Uterus (tissue), 4 donors: Measurements from ENCODE around the gene DCPS. TPM values are rescaled to one million over a fixed set of nuclear protein-coding genes. Genes with fewer than 3 reads are reported as not detected.

Source experiments
- DNase-seq, 2 donors: peaks; one replicate each; pipeline ENCODE4 v3.0.0-alpha.2; 2019 to 2020
- H3K27ac ChIP-seq, 2 donors: fragments of 200-600 bp; sonication (generic); 1 replicate in 1 of 2; 2 replicates in 1 of 2; pipeline ENCODE4 v1.5.1; 2016 to 2018
- H3K27me3 ChIP-seq, 2 donors: fragments of 200-600 bp; sonication (generic); one replicate each; pipeline ENCODE4 v1.5.1; 2018 to 2019; ENCODE audit warnings: control low read depth in 1 of 2
- H3K36me3 ChIP-seq, 2 donors: fragments of 200-600 bp; sonication (generic); one replicate each; pipeline ENCODE4 v1.5.1; 2019; ENCODE audit warnings: control low read depth in 1 of 2
- H3K4me1 ChIP-seq, 2 donors: fragments of 200-600 bp; sonication (generic); one replicate each; pipeline ENCODE4 v1.5.1; 2018 to 2019; ENCODE audit warnings: control low read depth in 1 of 2
- H3K4me3 ChIP-seq, 2 donors: fragments of 200-600 bp; sonication (generic); 1 replicate in 1 of 2; 2 replicates in 1 of 2; pipeline ENCODE4 v1.5.1; 2018 to 2019; ENCODE audit warnings: mild to moderate bottlenecking in 1 of 2
- H3K9me3 ChIP-seq, 2 donors: fragments of 200-600 bp; sonication (generic); one replicate each; pipeline ENCODE4 v1.5.1; 2019; ENCODE audit warnings: control low read depth in 1 of 2
- POLR2A ChIP-seq, 2 donors: fragments of 450-650 bp; IDR thresholded peaks; one replicate each; pipeline ENCODE4 v1.6.1; 2016; ENCODE audit warnings: antibody characterized with exemption in 2 of 2, mild to moderate bottlenecking in 1 of 2, moderate library complexity in 1 of 2
- intact Hi-C: fragments of 100-400 bp; cut with DNase I; formaldehyde crosslinking; loops from one replicate; pipeline ENCODE4 v1.15.1; 2023; ENCODE audit warnings: low total_unique reads
- total RNA-seq, 4 donors: library from RNA; depleted of rRNA in 3 of 4; stranded (reverse); fragments of >200 nt in 3 of 4; gene quantifications; one replicate each; pipeline versions ENCODE4 v1.1.0 to v1.2.4, GENCODE V29; 2014 to 2023
- TF ChIP-seq, protein P1 (sequence below), 4 experiments: fragments of 200-600 bp in 2 of 4; fragments of 450-650 bp in 2 of 4; sonication (generic) in 2 of 4; IDR thresholded peaks; one replicate each; pipeline ENCODE4 v1.5.1; 2016 to 2019; ENCODE audit warnings: antibody characterized with exemption in 4 of 4, mild to moderate bottlenecking in 2 of 4, moderate library complexity in 1 of 4
- donor health status: DM: yes; HTN: yes; CAD: no.

DCPS gene
- total RNA-seq, 4 donors from 2014 or later, result 6.4 to 19.7 (median 13.0) TPM

GRCh38 chr11:126334659-126335462 lies 31.0 kb downstream of the DCPS start:
- TF ChIP-seq POLR2A (IDR thresholded peaks at IDR 0.05), result no peak
- TF ChIP-seq, protein P1, sequence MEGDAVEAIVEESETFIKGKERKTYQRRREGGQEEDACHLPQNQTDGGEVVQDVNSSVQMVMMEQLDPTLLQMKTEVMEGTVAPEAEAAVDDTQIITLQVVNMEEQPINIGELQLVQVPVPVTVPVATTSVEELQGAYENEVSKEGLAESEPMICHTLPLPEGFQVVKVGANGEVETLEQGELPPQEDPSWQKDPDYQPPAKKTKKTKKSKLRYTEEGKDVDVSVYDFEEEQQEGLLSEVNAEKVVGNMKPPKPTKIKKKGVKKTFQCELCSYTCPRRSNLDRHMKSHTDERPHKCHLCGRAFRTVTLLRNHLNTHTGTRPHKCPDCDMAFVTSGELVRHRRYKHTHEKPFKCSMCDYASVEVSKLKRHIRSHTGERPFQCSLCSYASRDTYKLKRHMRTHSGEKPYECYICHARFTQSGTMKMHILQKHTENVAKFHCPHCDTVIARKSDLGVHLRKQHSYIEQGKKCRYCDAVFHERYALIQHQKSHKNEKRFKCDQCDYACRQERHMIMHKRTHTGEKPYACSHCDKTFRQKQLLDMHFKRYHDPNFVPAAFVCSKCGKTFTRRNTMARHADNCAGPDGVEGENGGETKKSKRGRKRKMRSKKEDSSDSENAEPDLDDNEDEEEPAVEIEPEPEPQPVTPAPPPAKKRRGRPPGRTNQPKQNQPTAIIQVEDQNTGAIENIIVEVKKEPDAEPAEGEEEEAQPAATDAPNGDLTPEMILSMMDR (IDR thresholded peaks at IDR 0.05), result no peak
- H3K4me3 ChIP-seq, result no peak overlapping the region
- DNase-seq, result no peak
- H3K36me3 ChIP-seq, result no peaks in the 10 kb centered on the region
- no peak overlapping the region for H3K27ac ChIP-seq
- no peaks in the 10 kb centered on the region for H3K27me3 ChIP-seq
- H3K4me1 ChIP-seq, result no peaks in the 10 kb centered on the region
- intact Hi-C loops, result no loop called here
- no peaks in the 10 kb centered on the region for H3K9me3 ChIP-seq

DNA sequence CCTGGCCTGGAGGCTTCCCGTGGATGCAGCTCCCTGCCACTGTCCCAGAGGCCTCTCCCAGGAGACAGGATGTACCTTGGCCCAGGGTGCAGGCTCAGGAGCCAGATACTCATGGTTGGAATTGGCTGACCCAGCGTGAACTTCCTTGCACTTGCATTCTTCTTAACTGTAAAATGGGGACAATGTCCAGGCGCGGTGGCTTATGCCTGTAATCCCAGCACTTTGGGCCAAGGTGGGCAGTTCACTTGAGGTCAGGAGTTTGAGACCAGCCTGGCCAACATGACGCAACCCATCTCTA lies 31.6 kb downstream of the DCPS start:
- Histone ChIP-seq H3K4me3 (no peak overlapping the region), H3K9me3 (no peaks in the 10 kb centered on the region), H3K27ac (no peak overlapping the region), H3K4me1 (no peaks in the 10 kb centered on the region), H3K36me3 (no peaks in the 10 kb centered on the region), H3K27me3 (no peaks in the 10 kb centered on the region)
- intact Hi-C loops, result no loop called here
- TF ChIP-seq, protein P1 (IDR thresholded peaks at IDR 0.05), result no peak
- no peak for TF ChIP-seq POLR2A (IDR thresholded peaks at IDR 0.05)
- DNase-seq, result no peak

- H3K36me3 ChIP-seq, result no peaks in the 10 kb centered on the region
- no peak overlapping the region for H3K27ac ChIP-seq
- H3K9me3 ChIP-seq, result no peaks in the 10 kb centered on the region
- no peaks in the 10 kb centered on the region for H3K27me3 ChIP-seq
- no peak for DNase-seq
- intact Hi-C loops, result no loop called here
- TF ChIP-seq, protein P1 (IDR thresholded peaks at IDR 0.05), result no peak
- TF ChIP-seq POLR2A (IDR thresholded peaks at IDR 0.05), result no peak
- H3K4me1 ChIP-seq, result no peaks in the 10 kb centered on the region
- H3K4me3 ChIP-seq, result no peak overlapping the region
Observed at GRCh38 chr11:126336138-126336541, 32.3 kb downstream of the DCPS start.

DNA sequence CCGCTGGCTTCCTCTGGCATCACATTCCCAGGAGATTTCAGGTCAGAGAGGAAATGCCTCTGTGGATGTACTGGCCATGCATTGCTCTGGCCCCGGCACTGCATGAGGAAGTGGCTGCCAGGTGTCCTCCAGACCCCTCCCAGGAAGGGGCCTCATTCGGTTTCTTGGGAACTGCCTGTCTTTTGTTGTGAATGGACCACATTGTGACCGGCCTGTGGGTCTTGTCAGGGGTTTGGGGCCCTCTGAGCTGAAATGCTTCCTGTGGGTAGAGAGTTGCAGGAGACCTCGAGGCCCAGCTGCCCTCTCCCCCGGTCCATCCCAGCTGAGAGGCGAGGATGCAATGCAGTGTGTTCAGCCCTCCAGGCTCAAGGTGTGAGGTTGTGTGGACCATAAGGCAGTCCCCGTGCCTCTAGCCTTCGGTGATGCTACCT lies 32.8 kb downstream of the DCPS start:
- H3K27ac ChIP-seq, result no peak overlapping the region
- TF ChIP-seq, protein P1 (IDR thresholded peaks at IDR 0.05), result no peak
- TF ChIP-seq POLR2A (IDR thresholded peaks at IDR 0.05), result no peak
- intact Hi-C loops, result no loop called here
- no peak for DNase-seq
- H3K27me3 ChIP-seq, result no peaks in the 10 kb centered on the region
- no peaks in the 10 kb centered on the region for H3K4me1 ChIP-seq
- no peaks in the 10 kb centered on the region for H3K36me3 ChIP-seq
- no peak overlapping the region for H3K4me3 ChIP-seq
- H3K9me3 ChIP-seq, result no peaks in the 10 kb centered on the region

GRCh38 chr11:126337126-126337473 lies 33.2 kb downstream of the DCPS start:
- no peak for DNase-seq
- Histone ChIP-seq H3K4me1 (no peaks in the 10 kb centered on the region), H3K36me3 (no peaks in the 10 kb centered on the region)

More at GRCh38 chr11:126337126-126337473, 33.2 kb downstream of the DCPS start:
- H3K9me3 ChIP-seq, result no peaks in the 10 kb centered on the region
- TF ChIP-seq, protein P1 (IDR thresholded peaks at IDR 0.05), result no peak
- H3K4me3 ChIP-seq, result no peak overlapping the region
- H3K27me3 ChIP-seq, result no peaks in the 10 kb centered on the region
- intact Hi-C loops, result no loop called here
- H3K27ac ChIP-seq, result no peak overlapping the region
